G401.6 (cell line): ENCODE results near the gene MYL6B.
A peak's percentile ranks its signal among the peaks of the same experiment; 100 is the strongest.
"Not testable (repeated sequence)": the region's sequence is repeated elsewhere in the genome, so short reads cannot be mapped to it uniquely, and the experiment has no call there.

Source experiments
- FAIRE-seq: peaks from 2 replicates; lab custom pipeline; 2012; peaks lifted over from hg19 to GRCh38; lab: Jason Lieb, UNC

MYL6B gene

GRCh38 chr12:56154246-56154771 lies 1.9 kb downstream of the MYL6B start:
- FAIRE-seq: no peak

DNA sequence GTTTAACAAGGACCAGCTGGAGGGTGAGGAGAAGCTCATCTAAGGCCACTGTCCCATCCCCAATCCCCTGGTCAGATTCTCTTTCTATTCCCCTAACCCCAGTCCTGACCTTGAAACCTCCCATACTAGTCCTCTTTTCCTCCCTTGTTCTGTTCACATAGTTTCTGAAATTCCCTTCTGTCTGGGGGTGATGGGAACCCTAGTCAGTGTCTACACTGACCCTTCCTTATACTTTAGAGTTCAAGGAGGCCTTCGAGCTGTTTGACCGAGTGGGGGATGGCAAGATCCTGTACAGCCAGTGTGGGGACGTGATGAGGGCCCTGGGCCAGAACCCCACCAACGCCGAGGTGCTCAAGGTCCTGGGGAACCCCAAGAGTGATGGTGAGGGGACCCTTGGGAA lies 2.4 kb downstream of the MYL6B start:
- no peak for FAIRE-seq

DNA sequence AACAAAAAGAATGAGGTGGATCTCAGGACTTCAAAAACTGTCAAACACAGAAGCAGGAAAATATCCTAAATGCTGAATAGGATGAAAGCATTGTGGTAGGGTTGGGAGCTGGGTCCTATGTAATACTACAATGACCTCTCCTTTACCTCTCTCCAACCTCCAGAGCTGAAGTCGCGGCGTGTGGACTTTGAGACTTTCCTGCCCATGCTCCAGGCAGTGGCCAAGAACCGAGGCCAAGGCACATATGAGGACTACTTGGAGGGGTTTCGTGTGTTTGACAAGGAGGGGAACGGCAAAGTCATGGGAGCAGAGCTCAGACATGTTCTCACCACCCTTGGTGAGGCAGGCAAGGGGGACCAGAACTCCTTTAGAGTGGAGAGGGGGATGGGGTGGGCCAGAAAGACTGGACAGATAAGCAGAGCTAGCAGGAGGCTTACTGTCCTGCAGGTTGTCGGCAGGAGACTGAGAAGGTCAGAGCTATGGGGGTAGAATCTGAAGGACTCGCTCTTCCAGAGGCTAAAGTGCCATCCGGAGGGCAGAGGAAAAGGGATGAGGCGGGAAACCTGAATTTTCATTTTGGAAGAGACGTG lies 3.0 kb downstream of the MYL6B start:
- FAIRE-seq: no peak

GRCh38 chr12:56156464-56157200 lies 4.2 kb downstream of the MYL6B start:
- FAIRE-seq: not testable (repeated sequence)

- FAIRE-seq: peak; percentile 66
Observed at GRCh38 chr12:56157201-56158028, 5.0 kb downstream of the MYL6B start.

DNA sequence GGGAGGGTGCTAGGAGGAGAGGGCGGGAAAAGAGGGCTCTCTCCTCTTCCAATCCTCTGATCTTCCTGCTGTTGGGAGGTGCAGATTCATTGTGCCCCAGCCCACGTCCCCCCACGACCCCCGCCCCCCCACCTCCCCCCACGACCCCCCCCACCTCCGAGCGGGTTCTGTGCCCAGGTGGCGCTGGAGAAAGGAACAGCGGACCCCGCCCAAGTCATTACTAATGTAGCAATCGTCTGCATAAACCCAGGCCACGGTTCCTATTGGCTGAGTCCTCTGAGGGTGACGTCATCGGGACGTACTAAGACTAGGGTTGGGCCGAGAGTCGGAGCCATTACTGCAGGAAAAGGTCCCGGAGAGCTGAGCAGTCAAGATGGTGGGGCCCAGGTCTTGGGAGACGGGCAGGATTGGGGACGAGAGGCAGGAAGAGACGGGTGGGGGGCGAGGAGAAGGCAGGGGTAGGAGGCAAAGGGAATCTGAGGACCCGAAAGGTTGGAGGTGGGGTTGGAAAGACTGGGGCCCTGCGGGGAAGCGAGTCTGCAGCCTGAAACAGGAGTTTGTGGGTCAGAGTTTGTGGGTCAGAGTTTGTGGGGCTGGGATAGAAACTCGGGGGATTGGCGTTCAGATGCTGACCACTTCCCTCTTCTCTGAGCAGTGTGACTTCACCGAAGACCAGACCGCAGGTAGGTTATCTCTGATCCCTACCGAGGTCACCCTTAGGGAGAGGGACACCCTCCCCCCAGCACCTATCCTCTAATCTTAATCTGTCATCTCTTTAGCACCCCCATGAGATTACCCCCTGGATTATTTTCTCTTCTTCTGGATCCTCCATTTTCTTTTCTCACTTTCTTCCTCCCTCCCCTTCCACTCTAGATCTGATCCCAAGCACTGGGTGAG lies 5.9 kb downstream of the MYL6B start, which contains the start of gene MYL6:
TSS of gene MYL6 (plus strand) at position 331 of the 897 bp plus-strand sequence. CDS start at position 374, 43 bp downstream.
- FAIRE-seq: peak; percentile 78

DNA sequence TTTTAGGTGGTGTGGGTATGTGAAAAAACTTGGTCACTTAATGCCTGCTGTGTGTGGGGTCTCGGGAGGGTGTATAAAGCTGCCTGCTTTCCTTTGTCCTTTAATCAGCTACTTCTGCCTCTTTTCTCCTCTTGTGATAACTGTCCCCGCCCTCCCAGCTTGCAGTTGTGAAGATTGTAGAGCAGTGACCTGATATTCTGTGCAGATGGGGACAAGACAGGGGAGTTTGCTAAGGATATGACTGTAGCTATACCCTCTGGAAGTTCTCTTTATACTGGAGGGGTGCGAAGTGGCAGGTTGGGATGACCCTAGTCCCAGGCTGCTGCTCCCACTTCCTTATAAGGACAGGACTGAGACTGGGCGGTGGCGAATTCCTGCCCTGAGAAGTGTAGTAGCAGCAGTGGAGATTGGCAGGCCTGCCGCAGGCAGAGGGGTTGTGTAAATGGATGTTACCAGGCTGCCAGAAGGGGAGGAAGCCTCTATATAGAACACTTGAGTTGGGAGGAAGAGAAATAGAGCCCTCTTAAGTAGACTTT lies 6.6 kb downstream of the MYL6B start:
- no peak for FAIRE-seq

GRCh38 chr12:56159482-56160192 lies 7.2 kb downstream of the MYL6B start:
- FAIRE-seq: no peak

- FAIRE-seq: no peak
Observed at GRCh38 chr12:56160193-56160763, 7.9 kb downstream of the MYL6B start.

DNA sequence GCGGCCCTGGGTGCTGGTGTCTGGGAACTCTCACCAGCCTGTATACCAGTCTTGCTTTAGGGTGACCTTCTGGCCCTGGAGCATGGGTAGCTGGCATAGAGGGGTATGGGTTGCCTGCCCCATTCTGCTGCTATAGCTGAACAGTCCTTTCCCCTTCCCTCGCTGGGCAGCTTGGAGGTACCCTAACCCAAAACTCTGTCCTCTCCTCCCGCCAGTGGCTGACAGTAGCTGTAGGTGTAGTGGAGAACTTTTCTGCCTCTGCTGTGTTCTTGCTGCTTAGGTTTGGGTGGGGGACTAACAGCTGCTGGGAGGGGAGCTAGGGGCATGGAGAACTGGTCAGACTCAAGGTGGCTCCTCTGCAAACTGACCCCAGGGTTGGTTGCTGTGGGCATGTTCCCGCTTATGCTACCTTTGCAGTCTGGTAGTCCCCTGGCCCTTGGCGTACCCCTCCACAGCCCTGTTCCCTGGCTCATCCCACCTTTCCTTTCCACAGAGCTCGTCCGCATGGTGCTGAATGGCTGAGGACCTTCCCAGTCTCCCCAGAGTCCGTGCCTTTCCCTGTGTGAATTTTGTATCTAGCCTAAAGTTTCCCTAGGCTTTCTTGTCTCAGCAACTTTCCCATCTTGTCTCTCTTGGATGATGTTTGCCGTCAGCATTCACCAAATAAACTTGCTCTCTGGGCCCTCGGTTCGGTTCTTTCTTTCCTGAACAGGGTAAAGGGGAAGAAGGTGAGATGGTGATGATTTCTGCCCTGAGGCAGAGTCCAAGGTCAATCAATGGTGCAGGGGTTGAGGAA lies 8.7 kb downstream of the MYL6B start:
- FAIRE-seq: no peak

- no peak for FAIRE-seq
Observed at GRCh38 chr12:56161690-56162351, 9.4 kb downstream of the MYL6B start.

- no peak for FAIRE-seq
Observed at GRCh38 chr12:56162468-56163290, 10.3 kb downstream of the MYL6B start.

GRCh38 chr12:56163533-56164344 lies 11.4 kb downstream of the MYL6B start:
- no peak for FAIRE-seq

DNA sequence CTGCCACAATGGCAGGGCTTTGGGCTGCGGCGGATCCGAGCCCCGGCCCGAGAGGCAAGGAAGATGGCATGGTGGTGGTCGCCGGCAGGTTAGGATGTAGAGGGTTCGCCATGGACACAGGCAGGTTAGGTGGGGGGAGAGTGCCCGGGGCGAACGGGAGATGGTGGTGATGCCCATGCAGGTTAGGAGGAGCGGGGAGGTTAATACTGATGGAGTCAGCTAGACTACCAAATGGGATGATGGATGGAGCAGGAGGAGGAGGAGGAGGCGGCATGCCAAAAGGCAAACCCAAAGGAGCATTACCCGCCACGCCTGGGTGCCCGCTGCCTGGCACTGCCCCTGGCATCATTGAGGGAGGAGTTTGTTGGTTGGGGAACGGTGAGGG lies 11.9 kb downstream of the MYL6B start:
- no peak for FAIRE-seq

DNA sequence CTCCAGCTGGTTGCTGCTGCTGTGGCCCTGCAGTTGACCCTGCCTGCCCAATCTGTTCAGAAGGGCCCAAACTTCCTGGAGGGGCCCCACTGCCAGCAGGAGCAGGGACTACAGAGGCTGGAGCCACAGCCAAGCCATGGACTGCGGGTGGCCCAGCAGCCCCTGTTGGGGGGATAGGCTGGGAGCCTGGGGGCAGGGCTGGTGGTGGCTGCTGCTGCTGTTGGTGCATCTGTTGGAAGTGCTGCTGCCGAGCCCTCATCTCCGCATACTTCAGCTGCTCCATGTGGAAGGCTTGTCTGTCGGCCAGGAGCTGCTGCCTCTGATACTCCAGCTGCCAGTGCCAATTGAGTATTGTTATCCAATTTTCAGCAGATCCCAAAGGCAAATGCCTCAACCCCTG lies 13.0 kb downstream of the MYL6B start:
- FAIRE-seq: no peak

- FAIRE-seq: no peak
Observed at GRCh38 chr12:56169229-56169759, 16.9 kb downstream of the MYL6B start.

GRCh38 chr12:56172839-56173238 lies 20.5 kb downstream of the MYL6B start:
- no peak for FAIRE-seq
